HG03103 (cell line): ENCODE data around the gene MTNR1A.

ENCODE experiments used
- ATAC-seq: cut with Tn5 transposase; IDR thresholded peaks from one replicate; pipeline ENCODE4 v1.9.1; 2021; ENCODE audit warnings: low read depth; ENCODE audit not compliant: unreplicated experiment

Gene MTNR1A

GRCh38 chr4:186497043-186497442 is 58.3 kb downstream of the MTNR1A start:
- ATAC-seq: no peak

DNA sequence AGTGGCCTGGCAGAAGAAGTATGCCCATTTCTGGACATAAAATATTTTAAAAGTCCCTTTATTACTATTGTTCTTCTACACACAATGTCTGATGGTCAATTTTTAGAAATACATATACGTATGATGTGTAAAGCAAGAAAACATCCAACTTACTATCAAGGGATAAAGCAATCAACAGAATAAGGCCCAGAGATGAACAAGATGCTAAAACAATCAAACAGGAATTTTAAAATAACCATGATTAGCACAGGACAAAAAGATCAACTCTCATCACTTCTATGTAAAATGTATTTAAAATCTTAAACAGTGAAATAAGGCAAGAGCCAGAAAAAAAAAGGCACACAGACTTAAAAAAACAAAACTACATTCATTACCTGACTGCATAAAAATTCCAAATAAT is 60.9 kb downstream of the MTNR1A start:
- no peak for ATAC-seq

GRCh38 chr4:186487726-186488125 is 67.6 kb downstream of the MTNR1A start:
- no peak for ATAC-seq

GRCh38 chr4:186486172-186486571 is 69.2 kb downstream of the MTNR1A start:
- no peak for ATAC-seq

DNA sequence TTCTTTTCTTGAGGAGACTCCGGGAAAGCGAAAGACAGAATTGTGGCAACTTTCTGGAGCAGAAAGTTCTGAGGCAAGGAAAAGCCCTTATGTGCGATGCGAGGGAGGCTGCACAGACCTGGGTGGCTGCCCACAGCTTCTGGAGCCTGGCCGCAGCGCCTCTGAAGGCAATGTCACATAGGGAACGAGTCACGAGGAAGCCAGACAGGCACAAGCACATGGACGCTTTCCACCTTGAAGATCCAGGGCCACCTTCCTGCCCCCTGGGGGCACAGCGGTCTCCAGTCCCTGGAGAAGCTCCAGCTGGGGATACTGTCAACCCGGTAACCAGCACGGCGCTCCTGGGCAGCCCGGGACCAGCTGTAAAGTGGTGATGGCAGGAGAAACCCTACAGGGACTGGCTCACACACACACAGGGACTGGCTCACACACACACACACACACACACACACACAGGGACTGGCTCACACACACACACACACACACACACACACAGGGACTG is 69.8 kb downstream of the MTNR1A start:
- ATAC-seq: no peak

DNA sequence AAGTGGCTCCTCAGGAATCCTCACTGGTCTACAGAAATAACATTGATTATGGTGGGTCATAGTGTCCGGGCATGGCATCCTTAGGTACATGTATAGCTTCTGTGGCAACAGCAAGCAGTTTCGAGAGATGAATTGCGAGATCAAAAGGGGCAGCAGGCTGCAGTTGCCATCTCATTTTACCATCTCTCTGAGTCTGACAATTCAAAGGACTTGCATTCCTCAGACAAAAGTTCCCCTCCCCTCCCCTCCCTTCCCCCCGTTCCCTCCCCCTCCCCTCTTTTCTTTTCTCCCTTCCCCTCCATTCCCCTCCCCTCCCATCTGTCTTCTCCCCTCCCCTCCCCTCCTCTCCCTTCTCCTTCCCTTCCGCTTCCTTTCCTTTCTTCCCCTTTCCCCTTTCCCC is 70.2 kb downstream of the MTNR1A start:
- ATAC-seq: no peak

GRCh38 chr4:186483656-186484055 is 71.7 kb downstream of the MTNR1A start:
- no peak for ATAC-seq
